ENCODE results near the gene ARID1B.

Gene ARID1B

GRCh38 chr6:157106487-157106886 lies 329.3 kb downstream of the ARID1B start:
- Histone ChIP-seq H3K27ac (ENCODE audit: low read depth, low read length) (no peak overlapping the region), H3K4me3 (ENCODE audit: low read depth, low read length) (no peak overlapping the region), H3K9me3 (ENCODE audit: control insufficient read depth, insufficient read depth, low read length) (no peaks in the 10 kb centered on the region), H3K36me3 (ENCODE audit: control insufficient read depth, insufficient read depth, low read length) (peaks cover 3% of the 10 kb centered on the region; the same call in 1 of the 2 replicates), H3K9ac (ENCODE audit: low read depth, low read length) (no peak overlapping the region), H3K27me3 (ENCODE audit: control insufficient read depth, insufficient read depth, low read length) (no peaks in the 10 kb centered on the region), H3K4me1 (ENCODE audit: control insufficient read depth, insufficient read depth, low read length) (no peaks in the 10 kb centered on the region)

- no peak overlapping the region for H3K27ac ChIP-seq (ENCODE audit: low read depth, low read length)
- H3K9ac ChIP-seq (ENCODE audit: low read depth, low read length), result no peak overlapping the region
- H3K36me3 ChIP-seq (ENCODE audit: control insufficient read depth, insufficient read depth, low read length), result peaks cover 3% of the 10 kb centered on the region; the same call in 1 of the 2 replicates
Measured at GRCh38 chr6:157107571-157107914, 330.4 kb downstream of the ARID1B start.

DNA sequence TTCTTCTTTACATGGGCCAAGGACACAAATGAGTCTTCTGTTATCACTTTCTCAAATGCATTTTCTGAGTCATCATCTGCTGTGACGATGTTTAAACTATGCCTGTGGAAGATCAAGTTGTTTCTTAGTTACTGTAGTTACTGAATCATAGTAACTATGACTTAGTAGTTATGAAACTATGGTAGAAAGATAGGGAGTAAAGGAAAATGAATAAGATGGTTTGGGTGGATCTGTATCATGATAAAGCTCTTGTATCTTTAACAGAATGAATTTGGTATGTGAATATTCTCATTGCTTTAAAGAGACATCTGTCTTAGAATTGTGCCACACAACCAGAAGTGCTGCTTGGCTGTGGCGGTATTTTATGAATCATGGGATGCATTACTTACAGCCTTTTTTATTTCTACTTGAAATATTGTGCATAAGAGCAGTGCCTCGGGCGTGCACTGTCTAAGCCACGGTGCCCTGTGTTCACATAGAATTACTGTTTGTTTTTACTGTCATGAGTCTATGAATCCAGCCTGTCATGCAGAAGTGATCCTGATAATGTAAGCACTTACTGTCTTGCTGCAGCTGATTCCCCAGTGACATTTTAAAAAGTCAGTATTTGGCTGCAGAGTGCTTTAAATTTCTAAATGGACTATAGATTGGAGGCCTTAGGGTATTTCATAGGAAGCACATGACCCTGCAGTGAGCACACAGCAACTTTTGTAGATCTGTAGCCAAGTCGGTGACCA lies 330.9 kb downstream of the ARID1B start:
- H3K4me1 ChIP-seq (ENCODE audit: control insufficient read depth, insufficient read depth, low read length), result no peaks in the 10 kb centered on the region
- H3K36me3 ChIP-seq (ENCODE audit: control insufficient read depth, insufficient read depth, low read length), result peaks cover 5% of the 10 kb centered on the region
- H3K9ac ChIP-seq (ENCODE audit: low read depth, low read length), result no peak overlapping the region
- no peak overlapping the region for H3K4me3 ChIP-seq (ENCODE audit: low read depth, low read length)
- H3K9me3 ChIP-seq (ENCODE audit: control insufficient read depth, insufficient read depth, low read length), result no peaks in the 10 kb centered on the region
- H3K27me3 ChIP-seq (ENCODE audit: control insufficient read depth, insufficient read depth, low read length), result no peaks in the 10 kb centered on the region
- H3K27ac ChIP-seq (ENCODE audit: low read depth, low read length), result no peak overlapping the region

More at GRCh38 chr6:157107571-157107914, 330.4 kb downstream of the ARID1B start:
- H3K27me3 ChIP-seq (ENCODE audit: control insufficient read depth, insufficient read depth, low read length), result no peaks in the 10 kb centered on the region
- H3K4me3 ChIP-seq (ENCODE audit: low read depth, low read length), result no peak overlapping the region
- no peaks in the 10 kb centered on the region for H3K9me3 ChIP-seq (ENCODE audit: control insufficient read depth, insufficient read depth, low read length)
- no peaks in the 10 kb centered on the region for H3K4me1 ChIP-seq (ENCODE audit: control insufficient read depth, insufficient read depth, low read length)

DNA sequence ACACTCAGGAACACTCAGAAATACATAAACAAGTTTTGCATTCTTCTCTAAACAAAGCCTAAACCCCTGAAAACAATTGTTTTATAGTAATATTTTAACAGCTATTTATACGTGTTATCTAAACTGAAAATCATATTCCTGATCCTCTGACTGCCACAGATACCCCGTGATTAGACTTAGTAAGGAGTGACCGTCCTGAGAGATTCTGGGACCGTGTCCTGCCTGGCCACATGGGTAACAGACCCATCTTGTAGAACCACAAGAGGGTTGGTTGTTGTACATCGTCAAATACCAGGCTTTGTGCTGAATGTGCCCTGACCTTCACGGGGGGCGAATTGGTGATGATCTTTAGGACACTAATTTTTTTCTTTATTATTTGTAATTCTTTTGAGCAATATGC lies 331.7 kb downstream of the ARID1B start:
- H3K9ac ChIP-seq (ENCODE audit: low read depth, low read length), result no peak overlapping the region; the same call in 1 of the 2 replicates
- no peaks in the 10 kb centered on the region for H3K9me3 ChIP-seq (ENCODE audit: control insufficient read depth, insufficient read depth, low read length)
- no peak overlapping the region for H3K4me3 ChIP-seq (ENCODE audit: low read depth, low read length)
- H3K4me1 ChIP-seq (ENCODE audit: control insufficient read depth, insufficient read depth, low read length), result no peaks in the 10 kb centered on the region
- H3K27me3 ChIP-seq (ENCODE audit: control insufficient read depth, insufficient read depth, low read length), result no peaks in the 10 kb centered on the region
- H3K27ac ChIP-seq (ENCODE audit: low read depth, low read length), result no peak overlapping the region
- H3K36me3 ChIP-seq (ENCODE audit: control insufficient read depth, insufficient read depth, low read length), result peaks cover 9% of the 10 kb centered on the region

GRCh38 chr6:157110607-157111006 lies 333.4 kb downstream of the ARID1B start:
- no peaks in the 10 kb centered on the region for H3K9me3 ChIP-seq (ENCODE audit: control insufficient read depth, insufficient read depth, low read length)
- H3K36me3 ChIP-seq (ENCODE audit: control insufficient read depth, insufficient read depth, low read length), result peaks cover 9% of the 10 kb centered on the region
- H3K27me3 ChIP-seq (ENCODE audit: control insufficient read depth, insufficient read depth, low read length), result no peaks in the 10 kb centered on the region
- H3K27ac ChIP-seq (ENCODE audit: low read depth, low read length), result no peak overlapping the region
- H3K4me3 ChIP-seq (ENCODE audit: low read depth, low read length), result no peak overlapping the region
- no peaks in the 10 kb centered on the region for H3K4me1 ChIP-seq (ENCODE audit: control insufficient read depth, insufficient read depth, low read length)
- no peak overlapping the region for H3K9ac ChIP-seq (ENCODE audit: low read depth, low read length)

GRCh38 chr6:157113389-157113788 lies 336.2 kb downstream of the ARID1B start:
- Histone ChIP-seq H3K4me1 (ENCODE audit: control insufficient read depth, insufficient read depth, low read length) (no peaks in the 10 kb centered on the region), H3K9me3 (ENCODE audit: control insufficient read depth, insufficient read depth, low read length) (no peaks in the 10 kb centered on the region), H3K27me3 (ENCODE audit: control insufficient read depth, insufficient read depth, low read length) (no peaks in the 10 kb centered on the region), H3K9ac (ENCODE audit: low read depth, low read length) (no peak overlapping the region), H3K4me3 (ENCODE audit: low read depth, low read length) (no peak overlapping the region), H3K36me3 (ENCODE audit: control insufficient read depth, insufficient read depth, low read length) (peaks cover 9% of the 10 kb centered on the region), H3K27ac (ENCODE audit: low read depth, low read length) (no peak overlapping the region)

- H3K9me3 ChIP-seq (ENCODE audit: control insufficient read depth, insufficient read depth, low read length), result no peaks in the 10 kb centered on the region
- H3K27me3 ChIP-seq (ENCODE audit: control insufficient read depth, insufficient read depth, low read length), result no peaks in the 10 kb centered on the region
- H3K4me3 ChIP-seq (ENCODE audit: low read depth, low read length), result no peak overlapping the region
- no peaks in the 10 kb centered on the region for H3K4me1 ChIP-seq (ENCODE audit: control insufficient read depth, insufficient read depth, low read length)
- no peak overlapping the region for H3K9ac ChIP-seq (ENCODE audit: low read depth, low read length)
- H3K36me3 ChIP-seq (ENCODE audit: control insufficient read depth, insufficient read depth, low read length), result peaks cover 5% of the 10 kb centered on the region
- no peak overlapping the region for H3K27ac ChIP-seq (ENCODE audit: low read depth, low read length)
Measured at GRCh38 chr6:157116426-157116825, 339.2 kb downstream of the ARID1B start.

GRCh38 chr6:157117431-157118095 lies 340.4 kb downstream of the ARID1B start:
- Histone ChIP-seq H3K27me3 (ENCODE audit: control insufficient read depth, insufficient read depth, low read length) (no peaks in the 10 kb centered on the region), H3K36me3 (ENCODE audit: control insufficient read depth, insufficient read depth, low read length) (peaks cover 5% of the 10 kb centered on the region), H3K9me3 (ENCODE audit: control insufficient read depth, insufficient read depth, low read length) (no peaks in the 10 kb centered on the region), H3K4me3 (ENCODE audit: low read depth, low read length) (no peak overlapping the region), H3K4me1 (ENCODE audit: control insufficient read depth, insufficient read depth, low read length) (no peaks in the 10 kb centered on the region), H3K9ac (ENCODE audit: low read depth, low read length) (no peak overlapping the region), H3K27ac (ENCODE audit: low read depth, low read length) (no peak overlapping the region)

DNA sequence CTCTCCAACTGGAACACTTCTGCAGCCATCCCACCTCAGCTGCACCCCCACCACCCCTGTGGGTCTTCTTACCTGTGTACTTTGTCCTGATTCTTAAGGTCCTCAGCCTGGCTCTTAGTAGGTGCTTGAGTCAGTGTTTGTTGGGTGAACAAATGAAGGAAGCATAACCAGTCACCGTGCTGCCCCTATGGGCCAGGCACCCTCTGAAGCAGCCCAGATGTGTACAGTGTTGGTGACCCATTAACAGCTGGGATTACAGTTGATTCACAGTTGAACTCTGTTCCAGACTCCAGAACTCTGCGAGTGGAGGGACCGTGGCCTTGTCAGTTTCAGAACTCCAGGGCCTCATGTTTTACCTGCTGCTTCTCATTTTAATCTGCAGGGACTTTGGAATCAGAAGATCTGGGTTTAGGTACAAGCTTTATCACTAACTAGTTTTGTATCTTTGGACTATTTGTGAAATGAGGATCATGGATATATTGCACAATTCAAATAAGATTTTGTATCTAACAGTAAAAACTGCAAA lies 342.4 kb downstream of the ARID1B start:
- Histone ChIP-seq H3K4me1 (ENCODE audit: control insufficient read depth, insufficient read depth, low read length) (no peaks in the 10 kb centered on the region), H3K27me3 (ENCODE audit: control insufficient read depth, insufficient read depth, low read length) (no peaks in the 10 kb centered on the region), H3K27ac (ENCODE audit: low read depth, low read length) (no peak overlapping the region), H3K9me3 (ENCODE audit: control insufficient read depth, insufficient read depth, low read length) (no peaks in the 10 kb centered on the region), H3K9ac (ENCODE audit: low read depth, low read length) (no peak overlapping the region), H3K4me3 (ENCODE audit: low read depth, low read length) (no peak overlapping the region), H3K36me3 (ENCODE audit: control insufficient read depth, insufficient read depth, low read length) (peaks cover 5% of the 10 kb centered on the region)

DNA sequence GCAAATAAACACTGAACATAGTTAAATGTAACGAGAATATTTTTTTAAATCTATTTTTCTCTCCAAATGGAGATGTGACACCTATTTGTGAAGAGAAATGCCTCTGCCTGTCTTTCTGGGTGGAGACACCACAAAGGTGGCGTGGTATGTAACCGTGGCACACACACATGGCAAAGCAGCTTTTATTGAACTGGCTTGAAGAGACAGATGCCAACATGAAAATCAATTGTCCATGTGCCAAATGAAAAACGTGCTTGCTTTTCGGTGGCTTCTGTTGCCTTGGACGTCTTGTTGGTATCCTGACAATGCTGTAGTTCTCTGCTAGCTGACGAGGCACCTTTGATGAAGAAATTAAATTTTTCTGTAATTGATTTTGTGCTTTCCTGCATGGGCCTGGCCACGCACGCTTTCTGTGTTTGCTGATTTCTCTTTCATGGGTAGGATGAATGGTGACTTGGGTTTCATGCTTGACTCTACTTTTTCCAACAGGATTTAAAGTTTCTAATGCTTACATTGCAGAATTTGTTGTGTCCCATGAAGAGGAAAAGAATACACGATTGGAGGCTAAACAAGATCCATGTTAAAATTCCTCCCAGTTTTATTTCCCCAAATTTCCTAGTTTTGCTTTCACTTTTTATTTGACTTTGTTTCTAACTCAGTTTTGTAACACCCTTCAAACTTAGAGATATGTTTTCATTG lies 343.5 kb downstream of the ARID1B start:
- no peak overlapping the region for H3K27ac ChIP-seq (ENCODE audit: low read depth, low read length)
- H3K4me1 ChIP-seq (ENCODE audit: control insufficient read depth, insufficient read depth, low read length), result no peaks in the 10 kb centered on the region
- H3K36me3 ChIP-seq (ENCODE audit: control insufficient read depth, insufficient read depth, low read length), result peaks cover 5% of the 10 kb centered on the region
- H3K4me3 ChIP-seq (ENCODE audit: low read depth, low read length), result no peak overlapping the region
- H3K9me3 ChIP-seq (ENCODE audit: control insufficient read depth, insufficient read depth, low read length), result no peaks in the 10 kb centered on the region
- H3K9ac ChIP-seq (ENCODE audit: low read depth, low read length), result no peak overlapping the region
- no peaks in the 10 kb centered on the region for H3K27me3 ChIP-seq (ENCODE audit: control insufficient read depth, insufficient read depth, low read length)

- H3K4me1 ChIP-seq (ENCODE audit: control insufficient read depth, insufficient read depth, low read length), result 0 out of 2 replicates have a peak, but pooled peaks cover 7% of the 10 kb centered on the region
- no peak overlapping the region for H3K27ac ChIP-seq (ENCODE audit: low read depth, low read length)
- no peaks in the 10 kb centered on the region for H3K27me3 ChIP-seq (ENCODE audit: control insufficient read depth, insufficient read depth, low read length)
- no peaks in the 10 kb centered on the region for H3K9me3 ChIP-seq (ENCODE audit: control insufficient read depth, insufficient read depth, low read length)
- no peak overlapping the region for H3K9ac ChIP-seq (ENCODE audit: low read depth, low read length)
- H3K36me3 ChIP-seq (ENCODE audit: control insufficient read depth, insufficient read depth, low read length), result peaks cover 5% of the 10 kb centered on the region
- no peak overlapping the region for H3K4me3 ChIP-seq (ENCODE audit: low read depth, low read length)
Measured at GRCh38 chr6:157121897-157122296, 344.7 kb downstream of the ARID1B start.
